ENCODE measurements around the gene CCL7.

The CCL7 gene

GRCh38 chr17:34234616-34235015 lies 35.4 kb upstream of the CCL7 start:
- H3K4me3 ChIP-seq (ENCODE audit: low read length in 2 of 2), result no peak overlapping the region
- H3K36me3 ChIP-seq (ENCODE audit: control insufficient read depth in 2 of 2, insufficient read depth in 2 of 2, low read length in 2 of 2), result no peaks in the 10 kb centered on the region
- peak overlapping the region in 1 of 2 donors; percentile 30 for H3K9ac ChIP-seq (ENCODE audit: low read length in 2 of 2)
- no peaks in the 10 kb centered on the region for H3K9me3 ChIP-seq (ENCODE audit: control insufficient read depth in 2 of 2, low read length in 2 of 2)
- peaks cover 47% of the 10 kb centered on the region for H3K4me1 ChIP-seq (ENCODE audit: control insufficient read depth, insufficient read depth, low read length)
- H3K27me3 ChIP-seq (ENCODE audit: control insufficient read depth in 1 of 2, insufficient read depth in 2 of 2, low read length in 2 of 2), result no peaks in the 10 kb centered on the region
- H3K27ac ChIP-seq (ENCODE audit: low read length), result peak overlapping the region; percentile 49

- H3K27ac ChIP-seq (ENCODE audit: low read length), result peak overlapping the region; percentile 49
- no peaks in the 10 kb centered on the region for H3K27me3 ChIP-seq (ENCODE audit: control insufficient read depth in 1 of 2, insufficient read depth in 2 of 2, low read length in 2 of 2)
- H3K9me3 ChIP-seq (ENCODE audit: control insufficient read depth in 2 of 2, low read length in 2 of 2), result no peaks in the 10 kb centered on the region
- no peaks in the 10 kb centered on the region for H3K36me3 ChIP-seq (ENCODE audit: control insufficient read depth in 2 of 2, insufficient read depth in 2 of 2, low read length in 2 of 2)
- H3K4me1 ChIP-seq (ENCODE audit: control insufficient read depth, insufficient read depth, low read length), result peaks cover 47% of the 10 kb centered on the region
- H3K4me3 ChIP-seq (ENCODE audit: low read length in 2 of 2), result no peak overlapping the region
- peak overlapping the region; percentile 30 to 51 for H3K9ac ChIP-seq (ENCODE audit: low read length in 2 of 2)
Observed at GRCh38 chr17:34235389-34236028, 34.5 kb upstream of the CCL7 start.

- no peak overlapping the region for H3K4me3 ChIP-seq (ENCODE audit: low read length in 2 of 2)
- H3K27ac ChIP-seq (ENCODE audit: low read length), result peak overlapping the region; percentile 49
- peaks cover 47% of the 10 kb centered on the region for H3K4me1 ChIP-seq (ENCODE audit: control insufficient read depth, insufficient read depth, low read length)
- no peaks in the 10 kb centered on the region for H3K27me3 ChIP-seq (ENCODE audit: control insufficient read depth in 1 of 2, insufficient read depth in 2 of 2, low read length in 2 of 2)
- H3K9ac ChIP-seq (ENCODE audit: low read length in 2 of 2), result no peak overlapping the region
- H3K36me3 ChIP-seq (ENCODE audit: control insufficient read depth in 2 of 2, insufficient read depth in 2 of 2, low read length in 2 of 2), result no peaks in the 10 kb centered on the region
- H3K9me3 ChIP-seq (ENCODE audit: control insufficient read depth in 2 of 2, low read length in 2 of 2), result no peaks in the 10 kb centered on the region
Observed at GRCh38 chr17:34236281-34236892, 33.6 kb upstream of the CCL7 start.

- H3K4me3 ChIP-seq (ENCODE audit: low read length in 2 of 2), result no peak overlapping the region
- no peak overlapping the region for H3K9ac ChIP-seq (ENCODE audit: low read length in 2 of 2)
- no peaks in the 10 kb centered on the region for H3K27me3 ChIP-seq (ENCODE audit: control insufficient read depth in 1 of 2, insufficient read depth in 2 of 2, low read length in 2 of 2)
- H3K9me3 ChIP-seq (ENCODE audit: control insufficient read depth in 2 of 2, low read length in 2 of 2), result no peaks in the 10 kb centered on the region
- H3K36me3 ChIP-seq (ENCODE audit: control insufficient read depth in 2 of 2, insufficient read depth in 2 of 2, low read length in 2 of 2), result no peaks in the 10 kb centered on the region
- peaks cover 47% of the 10 kb centered on the region for H3K4me1 ChIP-seq (ENCODE audit: control insufficient read depth, insufficient read depth, low read length)
- no peak overlapping the region for H3K27ac ChIP-seq (ENCODE audit: low read length)
Observed at GRCh38 chr17:34237458-34237857, 32.6 kb upstream of the CCL7 start.

GRCh38 chr17:34241062-34241461 lies 29.0 kb upstream of the CCL7 start:
- Histone ChIP-seq H3K9me3 (ENCODE audit: control insufficient read depth in 2 of 2, low read length in 2 of 2) (no peaks in the 10 kb centered on the region), H3K4me3 (ENCODE audit: low read length in 2 of 2) (no peak overlapping the region), H3K36me3 (ENCODE audit: control insufficient read depth in 2 of 2, insufficient read depth in 2 of 2, low read length in 2 of 2) (no peaks in the 10 kb centered on the region), H3K27ac (ENCODE audit: low read length) (no peak overlapping the region), H3K27me3 (ENCODE audit: control insufficient read depth in 1 of 2, insufficient read depth in 2 of 2, low read length in 2 of 2) (no peaks in the 10 kb centered on the region), H3K9ac (ENCODE audit: low read length in 2 of 2) (no peak overlapping the region), H3K4me1 (ENCODE audit: control insufficient read depth, insufficient read depth, low read length) (peaks cover 26% of the 10 kb centered on the region)

- no peaks in the 10 kb centered on the region for H3K27me3 ChIP-seq (ENCODE audit: control insufficient read depth in 1 of 2, insufficient read depth in 2 of 2, low read length in 2 of 2)
- H3K36me3 ChIP-seq (ENCODE audit: control insufficient read depth in 2 of 2, insufficient read depth in 2 of 2, low read length in 2 of 2), result no peaks in the 10 kb centered on the region
- no peak overlapping the region for H3K27ac ChIP-seq (ENCODE audit: low read length)
- no peak overlapping the region for H3K4me3 ChIP-seq (ENCODE audit: low read length in 2 of 2)
- H3K9ac ChIP-seq (ENCODE audit: low read length in 2 of 2), result no peak overlapping the region
- H3K4me1 ChIP-seq (ENCODE audit: control insufficient read depth, insufficient read depth, low read length), result peaks cover 19% of the 10 kb centered on the region
- H3K9me3 ChIP-seq (ENCODE audit: control insufficient read depth in 2 of 2, low read length in 2 of 2), result no peaks in the 10 kb centered on the region
Observed at GRCh38 chr17:34242587-34243363, 27.2 kb upstream of the CCL7 start.

- H3K4me1 ChIP-seq (ENCODE audit: control insufficient read depth, insufficient read depth, low read length), result peaks cover 24% of the 10 kb centered on the region
Observed at GRCh38 chr17:34243364-34244320, 26.4 kb upstream of the CCL7 start.

GRCh38 chr17:34245351-34245905 lies 24.6 kb upstream of the CCL7 start:
- Histone ChIP-seq H3K4me1 (ENCODE audit: control insufficient read depth, insufficient read depth, low read length) (peaks cover 36% of the 10 kb centered on the region), H3K9me3 (ENCODE audit: control insufficient read depth in 2 of 2, low read length in 2 of 2) (no peaks in the 10 kb centered on the region), H3K36me3 (ENCODE audit: control insufficient read depth in 2 of 2, insufficient read depth in 2 of 2, low read length in 2 of 2) (no peaks in the 10 kb centered on the region), H3K4me3 (ENCODE audit: low read length in 2 of 2) (no peak overlapping the region), H3K9ac (ENCODE audit: low read length in 2 of 2) (no peak overlapping the region), H3K27me3 (ENCODE audit: control insufficient read depth in 1 of 2, insufficient read depth in 2 of 2, low read length in 2 of 2) (no peaks in the 10 kb centered on the region), H3K27ac (ENCODE audit: low read length) (no peak overlapping the region)

More at GRCh38 chr17:34243364-34244320, 26.4 kb upstream of the CCL7 start:
- H3K36me3 ChIP-seq (ENCODE audit: control insufficient read depth in 2 of 2, insufficient read depth in 2 of 2, low read length in 2 of 2), result no peaks in the 10 kb centered on the region
- H3K27me3 ChIP-seq (ENCODE audit: control insufficient read depth in 1 of 2, insufficient read depth in 2 of 2, low read length in 2 of 2), result no peaks in the 10 kb centered on the region
- H3K4me3 ChIP-seq (ENCODE audit: low read length in 2 of 2), result no peak overlapping the region
- H3K9ac ChIP-seq (ENCODE audit: low read length in 2 of 2), result no peak overlapping the region
- H3K9me3 ChIP-seq (ENCODE audit: control insufficient read depth in 2 of 2, low read length in 2 of 2), result no peaks in the 10 kb centered on the region
- H3K27ac ChIP-seq (ENCODE audit: low read length), result no peak overlapping the region

GRCh38 chr17:34246446-34246845 lies 23.6 kb upstream of the CCL7 start:
- H3K36me3 ChIP-seq (ENCODE audit: control insufficient read depth in 2 of 2, insufficient read depth in 2 of 2, low read length in 2 of 2), result no peaks in the 10 kb centered on the region

GRCh38 chr17:34246881-34247280 lies 23.1 kb upstream of the CCL7 start:
- Histone ChIP-seq H3K4me1 (ENCODE audit: control insufficient read depth, insufficient read depth, low read length) (peaks cover 50% of the 10 kb centered on the region), H3K27me3 (ENCODE audit: control insufficient read depth in 1 of 2, insufficient read depth in 2 of 2, low read length in 2 of 2) (no peaks in the 10 kb centered on the region), H3K36me3 (ENCODE audit: control insufficient read depth in 2 of 2, insufficient read depth in 2 of 2, low read length in 2 of 2) (no peaks in the 10 kb centered on the region), H3K4me3 (ENCODE audit: low read length in 2 of 2) (no peak overlapping the region), H3K9ac (ENCODE audit: low read length in 2 of 2) (no peak overlapping the region), H3K9me3 (ENCODE audit: control insufficient read depth in 2 of 2, low read length in 2 of 2) (no peaks in the 10 kb centered on the region), H3K27ac (ENCODE audit: low read length) (no peak overlapping the region)

More at GRCh38 chr17:34246446-34246845, 23.6 kb upstream of the CCL7 start:
- H3K9me3 ChIP-seq (ENCODE audit: control insufficient read depth in 2 of 2, low read length in 2 of 2), result no peaks in the 10 kb centered on the region
- H3K27me3 ChIP-seq (ENCODE audit: control insufficient read depth in 1 of 2, insufficient read depth in 2 of 2, low read length in 2 of 2), result no peaks in the 10 kb centered on the region
- H3K9ac ChIP-seq (ENCODE audit: low read length in 2 of 2), result no peak overlapping the region
- peaks cover 46% of the 10 kb centered on the region for H3K4me1 ChIP-seq (ENCODE audit: control insufficient read depth, insufficient read depth, low read length)
- H3K4me3 ChIP-seq (ENCODE audit: low read length in 2 of 2), result no peak overlapping the region
- H3K27ac ChIP-seq (ENCODE audit: low read length), result no peak overlapping the region
